GM13976 (cell line): ENCODE data around the gene WFDC12.

Experiments
- DNase-seq: peaks from one replicate; pipeline ENCODE4 v3.0.0; 2012; ENCODE audit warnings: low spot score
- CTCF ChIP-seq: IDR thresholded peaks from 2 replicates; pipeline ENCODE4 v1.5.1; 2012; ENCODE audit warnings: borderline replicate concordance, mild to moderate bottlenecking; ENCODE audit not compliant: insufficient read depth; ENCODE audit errors: extremely low read depth, missing control alignments, control extremely low read depth
- in situ Hi-C: fragments of 300-500 bp; cut with MboI; formaldehyde crosslinking; loops from one replicate; pipeline ENCODE4 v1.12.0; 2022; ENCODE audit warnings: low sequenced_read_pairs, mixed read lengths, inconsistent platforms; ENCODE audit not compliant: unreplicated experiment

WFDC12 gene

GRCh38 chr20:45094864-45095574, 29.2 kb downstream of the WFDC12 start:
- no peak for DNase-seq
- in situ Hi-C loops = no loop called here
- TF ChIP-seq CTCF = no peak

GRCh38 chr20:45094201-45094600, 30.1 kb downstream of the WFDC12 start:
- in situ Hi-C loops = no loop called here
- no peak for TF ChIP-seq CTCF

GRCh38 chr20:45092898-45093297, 31.4 kb downstream of the WFDC12 start:
- TF ChIP-seq CTCF = no peak
- no peak for DNase-seq
- in situ Hi-C loops = no loop called here

More at GRCh38 chr20:45094201-45094600, 30.1 kb downstream of the WFDC12 start:
- DNase-seq = no peak

GRCh38 chr20:45091366-45091765, 32.9 kb downstream of the WFDC12 start:
- TF ChIP-seq CTCF = no peak
- in situ Hi-C loops = no loop called here
- DNase-seq = no peak

- no peak for TF ChIP-seq CTCF
- in situ Hi-C loops = no loop called here
- DNase-seq = no peak
Observed at GRCh38 chr20:45090481-45090880, 33.8 kb downstream of the WFDC12 start.

- DNase-seq = no peak
- TF ChIP-seq CTCF = no peak
- in situ Hi-C loops = no loop called here
Observed at GRCh38 chr20:45088247-45088646, 36.0 kb downstream of the WFDC12 start.
